Upper lobe of left lung (tissue), 6 donors: Measurements from ENCODE around the gene PCCB. TPM values are rescaled to one million over a fixed set of nuclear protein-coding genes. Genes with fewer than 3 reads are reported as not detected.

ENCODE experiments used
- ATAC-seq, 2 donors: fragments of 200-7000 bp; cut with Tn5 transposase; one replicate each; pipeline ENCODE4 v1.9.1; 2022; ENCODE audit warnings: mild to moderate bottlenecking in 2 of 2, moderate library complexity in 2 of 2; ENCODE audit not compliant: low FRiP score in 2 of 2
- DNase-seq, 2 donors: peaks; one replicate each; pipeline ENCODE4 v3.0.0-alpha.2; 2019 to 2020
- H3K27ac ChIP-seq, 4 donors: fragments of 200-600 bp; sonication (generic); one replicate each; pipeline ENCODE4 v1.5.1; 2016 to 2019
- H3K27me3 ChIP-seq, 4 donors: fragments of 200-600 bp; sonication (generic); one replicate each; pipeline ENCODE4 v1.5.1; 2017 to 2019
- H3K36me3 ChIP-seq, 4 donors: fragments of 200-600 bp; sonication (generic); one replicate each; pipeline ENCODE4 v1.5.1; 2016 to 2019
- H3K4me1 ChIP-seq, 4 donors: fragments of 200-600 bp; sonication (generic); one replicate each; pipeline ENCODE4 v1.5.1; 2018 to 2019
- H3K4me3 ChIP-seq, 4 donors: fragments of 200-600 bp; sonication (generic); one replicate each; pipeline ENCODE4 v1.5.1; 2017 to 2019; ENCODE audit warnings: mild to moderate bottlenecking in 2 of 4, moderate library complexity in 1 of 4
- H3K9me3 ChIP-seq, 4 donors: fragments of 200-600 bp; sonication (generic); one replicate each; pipeline ENCODE4 v1.5.1; 2018 to 2019
- CTCF ChIP-seq, 6 experiments: fragments of 450-650 bp in 4 of 6; fragments of 200-600 bp in 2 of 6; sonication (generic) in 2 of 6; IDR thresholded peaks; one replicate each; pipeline ENCODE4 v1.5.1; 2016 to 2019; ENCODE audit warnings: antibody characterized with exemption in 6 of 6
- EP300 ChIP-seq, 4 donors: sonication (generic); formaldehyde crosslinking; IDR thresholded peaks; one replicate each; pipeline ENCODE4 v1.5.1; 2017; ENCODE audit warnings: antibody characterized with exemption in 4 of 4, control low read depth in 2 of 4
- POLR2A ChIP-seq, 4 donors: fragments of 450-650 bp; IDR thresholded peaks; one replicate each; pipeline ENCODE4 v1.5.1; 2016 to 2017; ENCODE audit warnings: antibody characterized with exemption in 4 of 4, mild to moderate bottlenecking in 2 of 4
- POLR2AphosphoS5 ChIP-seq, 2 donors: sonication (generic); formaldehyde crosslinking; IDR thresholded peaks; one replicate each; pipeline ENCODE4 v1.5.1; 2017; ENCODE audit warnings: antibody characterized with exemption in 2 of 2
- WGBS, 2 donors: methylation state at CpG; one replicate each; pipeline ENCODE4 v1.1.5; 2017 to 2018; 5-methylcytosine and 5-hydroxymethylcytosine counted together
- total RNA-seq, 6 donors: library from RNA; depleted of rRNA in 4 of 6; stranded (reverse); fragments of >200 nt in 4 of 6; gene quantifications; one replicate each; pipeline versions ENCODE4 v1.1.0 to v1.2.1, GENCODE V29; 2016 to 2021
- donor health status: DM: no; HTN: no; CAD: no; lungs with moderate emphysema.
- donor health status: DM: no; HTN: yes; CAD: no; lungs with severe emphysema.

PCCB gene
- total RNA-seq, 6 donors from 2014 or later = 5.2 to 44.6 (median 31.2) TPM

DNA sequence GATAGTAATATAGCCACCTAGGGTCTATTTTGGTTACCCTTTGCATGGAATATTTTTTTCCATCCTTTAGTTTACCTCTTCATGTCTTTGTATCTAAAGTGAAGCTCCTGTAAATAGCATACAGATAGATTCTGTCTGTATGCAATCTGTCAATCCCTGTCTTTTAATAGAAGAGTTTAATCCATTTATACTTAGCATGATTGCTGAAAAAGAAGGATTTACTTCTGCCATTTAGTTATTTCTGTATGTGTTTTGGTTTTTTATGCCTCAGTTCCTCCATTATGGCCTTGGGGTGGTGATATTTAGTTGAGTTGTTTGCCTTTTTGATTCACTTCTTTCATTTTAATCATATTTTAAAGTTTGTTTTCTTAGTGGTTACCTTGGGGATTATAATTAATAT is 29.0 kb downstream of the PCCB start:
- Histone ChIP-seq H3K4me3 (no peak overlapping the region), H3K36me3 (peaks cover 0 to 18% (median 8%) of the 10 kb centered on the region in 4 donors), H3K9me3 (peaks cover 3 to 17% (median 8%) of the 10 kb centered on the region in 4 donors), H3K27ac (no peak overlapping the region), H3K4me1 (no peaks in the 10 kb centered on the region), H3K27me3 (no peaks in the 10 kb centered on the region)
- no peak for ATAC-seq
- DNase-seq = no peak
- TF ChIP-seq EP300 (IDR thresholded peaks at IDR 0.05) (no peak), POLR2AphosphoS5 (IDR thresholded peaks at IDR 0.05) (no peak), CTCF (IDR thresholded peaks at IDR 0.05) (no peak), POLR2A (IDR thresholded peaks at IDR 0.05) (no peak)

- no peak overlapping the region for H3K27ac ChIP-seq
- no peaks in the 10 kb centered on the region for H3K27me3 ChIP-seq
- WGBS, 2 donors = 96 to 100% methylated on average over 2 of the region's 2 CpGs
- no peak for DNase-seq
- no peaks in the 10 kb centered on the region for H3K4me1 ChIP-seq
- no peak for ATAC-seq
- peaks cover 3 to 17% (median 8%) of the 10 kb centered on the region in 4 donors for H3K9me3 ChIP-seq
- TF ChIP-seq POLR2AphosphoS5 (IDR thresholded peaks at IDR 0.05) = no peak
- no peak for TF ChIP-seq CTCF (IDR thresholded peaks at IDR 0.05)
- TF ChIP-seq EP300 (IDR thresholded peaks at IDR 0.05) = no peak
- no peak for TF ChIP-seq POLR2A (IDR thresholded peaks at IDR 0.05)
- H3K4me3 ChIP-seq = no peak overlapping the region
- peaks cover 0 to 23% (median 15%) of the 10 kb centered on the region in 4 donors for H3K36me3 ChIP-seq
Observed at GRCh38 chr3:136280961-136281360, 30.8 kb downstream of the PCCB start.

- H3K36me3 ChIP-seq = peaks cover 0 to 24% (median 18%) of the 10 kb centered on the region in 4 donors
- H3K4me1 ChIP-seq = no peaks in the 10 kb centered on the region
- no peak overlapping the region for H3K4me3 ChIP-seq
- no peak overlapping the region for H3K27ac ChIP-seq
- DNase-seq = no peak
- TF ChIP-seq POLR2A (IDR thresholded peaks at IDR 0.05) (no peak), POLR2AphosphoS5 (IDR thresholded peaks at IDR 0.05) (no peak), CTCF (IDR thresholded peaks at IDR 0.05) (no peak), EP300 (IDR thresholded peaks at IDR 0.05) (no peak)
- 76 to 88% methylated on average over 1 of the region's 1 CpG for WGBS, 2 donors
- peaks cover 3 to 17% (median 8%) of the 10 kb centered on the region in 4 donors for H3K9me3 ChIP-seq
- ATAC-seq = no peak
- H3K27me3 ChIP-seq = no peaks in the 10 kb centered on the region
Observed at GRCh38 chr3:136281966-136282520, 31.9 kb downstream of the PCCB start.

DNA sequence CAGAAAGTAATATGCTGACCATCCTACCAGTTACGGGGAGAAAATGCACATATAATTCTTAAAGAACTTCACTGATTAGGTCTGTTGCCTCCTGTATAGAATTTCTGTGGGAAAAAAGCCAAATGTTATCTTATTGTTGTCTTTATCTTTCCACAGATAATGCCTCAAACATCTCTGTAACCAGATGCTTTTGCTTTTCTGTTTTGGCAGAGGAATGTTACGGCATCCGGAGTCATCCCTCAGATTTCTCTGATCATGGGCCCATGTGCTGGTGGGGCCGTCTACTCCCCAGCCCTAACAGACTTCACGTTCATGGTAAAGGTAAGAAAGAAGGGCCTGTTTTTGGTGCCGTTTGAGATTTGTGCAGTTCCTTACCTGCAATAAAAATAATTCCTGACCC is 33.5 kb downstream of the PCCB start:
- Histone ChIP-seq H3K4me3 (no peak overlapping the region), H3K4me1 (no peaks in the 10 kb centered on the region), H3K36me3 (peaks cover 0 to 24% (median 16%) of the 10 kb centered on the region in 4 donors), H3K27me3 (no peaks in the 10 kb centered on the region), H3K9me3 (peaks cover 3 to 17% (median 8%) of the 10 kb centered on the region in 4 donors), H3K27ac (no peak overlapping the region)
- ATAC-seq (no peak), DNase-seq (no peak)
- 90 to 94% methylated on average over 6 of the region's 6 CpGs for WGBS, 2 donors
- TF ChIP-seq CTCF (IDR thresholded peaks at IDR 0.05) (no peak), POLR2AphosphoS5 (IDR thresholded peaks at IDR 0.05) (no peak), EP300 (IDR thresholded peaks at IDR 0.05) (no peak), POLR2A (IDR thresholded peaks at IDR 0.05) (no peak)

DNA sequence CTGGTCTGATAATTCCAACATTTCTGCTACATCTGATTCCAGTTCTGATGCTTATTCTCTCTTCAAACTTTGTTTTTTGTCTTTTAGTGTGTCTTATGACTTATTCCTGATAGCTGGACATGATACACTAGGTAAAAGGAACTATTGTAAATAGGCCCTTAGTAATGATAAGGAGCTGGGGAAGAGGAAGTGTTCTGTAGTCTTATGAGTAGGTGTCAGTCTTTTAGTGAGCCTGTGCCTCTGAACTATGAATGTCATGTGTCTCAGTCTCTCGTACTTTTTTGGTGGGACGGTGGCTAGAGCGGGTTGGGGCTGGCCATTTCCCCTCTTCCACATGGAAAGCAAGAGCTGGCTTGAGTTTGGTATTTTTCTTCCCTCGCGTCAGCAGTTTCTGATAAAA is 41.2 kb downstream of the PCCB start:
- Histone ChIP-seq H3K4me1 (no peaks in the 10 kb centered on the region), H3K36me3 (peaks cover 0 to 18% (median 4%) of the 10 kb centered on the region in 4 donors), H3K27ac (no peak overlapping the region), H3K9me3 (no peaks in the 10 kb centered on the region), H3K27me3 (no peaks in the 10 kb centered on the region), H3K4me3 (no peak overlapping the region)
- TF ChIP-seq POLR2AphosphoS5 (IDR thresholded peaks at IDR 0.05) (no peak), EP300 (IDR thresholded peaks at IDR 0.05) (no peak), CTCF (IDR thresholded peaks at IDR 0.05) (no peak), POLR2A (IDR thresholded peaks at IDR 0.05) (no peak)
- DNase-seq = no peak
- WGBS, 2 donors = 96 to 97% methylated on average over 5 of the region's 5 CpGs
- ATAC-seq = no peak
